Measurements from ENCODE around the gene TRIOBP.
A peak's percentile ranks its signal among the peaks of the same experiment; 100 is the strongest.
"Not testable (repeated sequence)": the region's sequence is repeated elsewhere in the genome, so short reads cannot be mapped to it uniquely, and the experiment has no call there.

Gene TRIOBP, protein sequence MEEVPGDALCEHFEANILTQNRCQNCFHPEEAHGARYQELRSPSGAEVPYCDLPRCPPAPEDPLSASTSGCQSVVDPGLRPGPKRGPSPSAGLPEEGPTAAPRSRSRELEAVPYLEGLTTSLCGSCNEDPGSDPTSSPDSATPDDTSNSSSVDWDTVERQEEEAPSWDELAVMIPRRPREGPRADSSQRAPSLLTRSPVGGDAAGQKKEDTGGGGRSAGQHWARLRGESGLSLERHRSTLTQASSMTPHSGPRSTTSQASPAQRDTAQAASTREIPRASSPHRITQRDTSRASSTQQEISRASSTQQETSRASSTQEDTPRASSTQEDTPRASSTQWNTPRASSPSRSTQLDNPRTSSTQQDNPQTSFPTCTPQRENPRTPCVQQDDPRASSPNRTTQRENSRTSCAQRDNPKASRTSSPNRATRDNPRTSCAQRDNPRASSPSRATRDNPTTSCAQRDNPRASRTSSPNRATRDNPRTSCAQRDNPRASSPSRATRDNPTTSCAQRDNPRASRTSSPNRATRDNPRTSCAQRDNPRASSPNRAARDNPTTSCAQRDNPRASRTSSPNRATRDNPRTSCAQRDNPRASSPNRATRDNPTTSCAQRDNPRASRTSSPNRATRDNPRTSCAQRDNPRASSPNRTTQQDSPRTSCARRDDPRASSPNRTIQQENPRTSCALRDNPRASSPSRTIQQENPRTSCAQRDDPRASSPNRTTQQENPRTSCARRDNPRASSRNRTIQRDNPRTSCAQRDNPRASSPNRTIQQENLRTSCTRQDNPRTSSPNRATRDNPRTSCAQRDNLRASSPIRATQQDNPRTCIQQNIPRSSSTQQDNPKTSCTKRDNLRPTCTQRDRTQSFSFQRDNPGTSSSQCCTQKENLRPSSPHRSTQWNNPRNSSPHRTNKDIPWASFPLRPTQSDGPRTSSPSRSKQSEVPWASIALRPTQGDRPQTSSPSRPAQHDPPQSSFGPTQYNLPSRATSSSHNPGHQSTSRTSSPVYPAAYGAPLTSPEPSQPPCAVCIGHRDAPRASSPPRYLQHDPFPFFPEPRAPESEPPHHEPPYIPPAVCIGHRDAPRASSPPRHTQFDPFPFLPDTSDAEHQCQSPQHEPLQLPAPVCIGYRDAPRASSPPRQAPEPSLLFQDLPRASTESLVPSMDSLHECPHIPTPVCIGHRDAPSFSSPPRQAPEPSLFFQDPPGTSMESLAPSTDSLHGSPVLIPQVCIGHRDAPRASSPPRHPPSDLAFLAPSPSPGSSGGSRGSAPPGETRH (N-terminal part only)

DNA sequence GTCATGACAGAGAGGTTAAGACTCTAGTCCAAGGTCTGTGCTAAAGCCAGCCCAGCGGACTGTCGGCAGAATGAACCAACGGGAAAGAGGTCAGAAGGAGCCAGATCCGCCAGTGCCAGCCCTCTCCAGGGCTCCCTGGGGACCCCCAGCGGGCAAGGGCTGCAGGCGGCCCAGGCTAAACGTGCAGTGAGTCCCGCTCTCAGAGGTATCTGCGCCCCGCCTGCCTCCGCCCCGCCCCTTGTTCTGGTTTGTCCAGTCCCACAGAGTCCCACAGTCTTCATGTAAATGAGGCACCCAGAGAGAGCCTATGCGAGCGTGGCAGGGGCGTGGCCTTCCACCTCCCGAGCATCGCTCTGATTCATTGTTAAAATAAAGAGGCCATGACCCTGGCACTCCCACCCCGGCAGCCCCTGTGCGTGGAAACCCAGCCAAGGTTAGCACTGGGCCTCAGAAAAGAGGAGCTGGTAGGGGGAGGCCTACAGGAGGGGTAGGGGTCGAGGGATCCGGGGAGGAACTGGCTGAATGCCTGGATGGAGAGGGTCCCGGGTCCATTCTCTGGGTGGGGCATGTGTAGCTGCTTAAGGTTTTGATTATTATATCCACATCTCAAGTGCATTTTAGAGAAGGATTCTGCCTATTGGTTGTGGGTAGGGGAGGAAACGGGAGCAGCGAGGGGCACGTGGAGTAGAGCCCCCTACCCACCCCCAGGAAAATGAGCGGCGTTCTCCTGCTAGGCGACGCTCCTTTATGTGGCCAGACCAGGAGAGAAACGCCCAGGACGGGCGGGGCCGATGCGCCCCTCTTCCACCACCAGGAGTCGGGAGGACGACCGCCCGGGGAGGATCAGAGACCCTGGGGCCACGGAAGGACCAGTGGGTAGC, at the start of gene TRIOBP:
TSS of gene TRIOBP (plus strand) at position 392 of the 881 bp plus-strand sequence. CDS start 4,318 bp downstream, outside the sequence.
- peak; percentile 65 for DNase-seq (ENCODE audit: low read depth)

- no peak for DNase-seq (ENCODE audit: low read depth)
Observed at GRCh38 chr22:37647317-37647716, 49.5 kb upstream of the TRIOBP start.

DNA sequence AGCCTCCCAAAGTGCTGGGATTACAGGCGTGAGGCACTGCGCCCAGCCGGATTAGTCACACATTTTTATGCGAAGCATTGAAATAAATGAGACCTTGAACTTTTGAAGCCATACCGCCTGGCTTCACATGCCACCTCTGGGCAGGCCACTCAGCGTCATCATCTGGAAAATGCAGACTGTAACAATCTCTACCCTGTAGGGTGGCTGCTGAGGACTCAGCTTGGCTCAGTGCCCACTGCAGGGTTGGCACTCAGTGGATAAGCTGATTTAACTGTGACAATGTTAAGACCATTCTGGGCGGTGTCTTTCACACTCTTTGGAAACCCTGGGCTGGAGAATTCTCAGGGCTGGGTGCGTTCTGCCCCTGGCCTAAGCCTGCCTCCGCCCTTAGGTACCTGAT, 48.9 kb upstream of the TRIOBP start:
- DNase-seq (ENCODE audit: low read depth) = no peak

- no peak for DNase-seq (ENCODE audit: low read depth)
Observed at GRCh38 chr22:37650463-37651136, 46.2 kb upstream of the TRIOBP start.

- DNase-seq (ENCODE audit: low read depth) = no peak
Observed at GRCh38 chr22:37654563-37655251, 42.1 kb upstream of the TRIOBP start.

- DNase-seq (ENCODE audit: low read depth) = no peak
Observed at GRCh38 chr22:37655252-37655563, 41.6 kb upstream of the TRIOBP start.

DNA sequence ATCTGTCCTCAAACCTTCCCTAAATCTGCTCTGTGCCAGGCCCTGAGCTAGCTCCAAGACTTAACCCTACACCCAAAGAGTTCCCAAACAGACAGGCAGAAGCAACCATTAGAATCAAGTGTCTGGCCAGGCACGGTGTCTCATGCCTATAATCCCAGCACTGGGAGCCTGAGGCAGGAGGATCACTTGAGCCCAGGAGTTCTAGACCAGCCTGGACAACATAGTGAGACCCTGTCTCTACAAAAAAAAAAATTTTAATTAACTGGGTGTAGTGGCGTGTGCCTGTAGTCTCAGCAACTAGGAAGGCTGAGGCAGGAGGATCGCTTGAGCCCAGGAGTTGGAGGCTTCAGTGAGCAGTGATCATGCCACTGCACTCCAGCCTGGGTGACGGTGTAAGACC, 40.3 kb upstream of the TRIOBP start:
- DNase-seq (ENCODE audit: low read depth) = not testable (repeated sequence)

- DNase-seq (ENCODE audit: low read depth) = no peak
Observed at GRCh38 chr22:37657590-37658132, 39.2 kb upstream of the TRIOBP start.

DNA sequence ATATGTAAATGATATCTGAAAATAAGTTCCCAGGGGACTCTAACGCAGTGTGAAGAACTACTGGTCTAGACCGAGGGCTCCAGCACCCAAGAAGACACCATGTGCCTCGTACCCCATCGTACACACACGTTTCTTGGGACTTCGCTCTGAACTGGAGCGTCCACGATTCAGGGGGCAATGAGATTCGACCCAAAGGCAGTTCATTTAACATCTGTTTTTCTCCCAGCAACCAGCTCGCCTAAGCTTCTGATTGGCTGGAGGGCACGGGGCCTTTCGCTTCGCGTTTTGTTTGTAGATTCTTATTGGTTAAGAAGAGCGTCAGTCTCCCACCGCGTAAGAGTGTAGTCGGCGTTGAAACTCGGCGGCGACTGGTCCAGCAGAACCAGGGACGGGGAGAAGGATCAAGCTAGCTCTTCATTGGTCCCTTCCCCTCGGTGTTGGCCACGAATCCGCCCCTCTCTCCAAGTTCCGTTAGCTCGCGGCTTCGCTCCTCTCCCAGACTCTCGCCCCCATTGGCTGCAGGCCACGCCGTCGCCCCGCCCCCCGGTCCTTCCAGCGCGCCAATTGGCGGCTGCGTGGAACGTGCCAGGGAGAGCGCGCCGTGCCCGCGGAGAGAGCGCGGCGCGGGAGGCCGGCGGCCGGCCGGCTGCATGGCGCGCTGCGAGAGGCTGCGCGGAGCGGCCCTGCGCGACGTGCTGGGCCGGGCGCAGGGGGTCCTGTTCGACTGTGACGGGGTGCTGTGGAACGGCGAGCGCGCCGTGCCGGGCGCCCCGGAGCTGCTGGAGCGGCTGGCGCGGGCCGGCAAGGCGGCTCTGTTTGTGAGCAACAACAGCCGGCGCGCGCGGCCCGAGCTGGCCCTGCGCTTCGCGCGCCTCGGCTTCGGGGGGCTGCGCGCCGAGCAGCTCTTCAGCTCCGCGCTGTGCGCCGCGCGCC, 38.4 kb upstream of the TRIOBP start, which contains the start of gene PDXP:
TSS of gene PDXP (plus strand) at position 591 of the 933 bp plus-strand sequence. CDS start at position 651, 60 bp downstream.
- DNase-seq (ENCODE audit: low read depth) = peak; percentile 97

DNA sequence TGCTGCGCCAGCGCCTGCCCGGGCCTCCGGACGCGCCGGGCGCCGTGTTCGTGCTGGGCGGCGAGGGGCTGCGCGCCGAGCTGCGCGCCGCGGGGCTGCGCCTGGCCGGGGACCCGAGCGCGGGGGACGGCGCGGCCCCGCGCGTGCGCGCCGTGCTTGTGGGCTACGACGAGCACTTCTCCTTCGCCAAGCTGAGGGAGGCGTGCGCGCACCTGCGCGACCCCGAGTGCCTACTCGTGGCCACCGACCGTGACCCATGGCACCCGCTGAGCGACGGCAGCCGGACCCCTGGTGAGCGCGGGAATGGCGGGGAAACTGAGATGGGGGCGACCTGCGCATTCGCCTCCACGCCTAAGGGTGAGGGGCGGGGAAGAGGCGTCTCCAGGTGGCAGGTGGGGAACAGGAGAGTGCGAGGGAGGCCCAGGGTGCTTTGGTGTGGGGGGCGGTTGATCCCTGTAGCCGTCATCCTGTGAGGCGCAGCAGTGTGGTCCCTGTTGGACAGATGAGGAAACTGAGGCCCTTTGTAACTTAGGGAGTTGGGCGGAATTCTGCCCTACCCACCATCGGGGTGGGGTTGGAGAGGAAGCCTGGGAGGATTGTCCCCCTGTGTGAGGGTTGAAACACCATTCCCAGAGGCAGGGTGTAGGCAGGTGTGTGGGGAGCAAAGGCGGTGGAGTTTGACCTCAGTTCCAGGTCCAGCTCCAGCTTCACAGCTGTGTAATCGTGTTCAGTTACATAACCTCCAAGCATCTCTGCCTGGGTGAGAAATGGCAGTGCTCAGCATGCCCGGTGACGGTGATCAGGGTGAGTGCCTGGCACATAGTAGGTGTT, 37.6 kb upstream of the TRIOBP start:
- no peak for DNase-seq (ENCODE audit: low read depth)

DNA sequence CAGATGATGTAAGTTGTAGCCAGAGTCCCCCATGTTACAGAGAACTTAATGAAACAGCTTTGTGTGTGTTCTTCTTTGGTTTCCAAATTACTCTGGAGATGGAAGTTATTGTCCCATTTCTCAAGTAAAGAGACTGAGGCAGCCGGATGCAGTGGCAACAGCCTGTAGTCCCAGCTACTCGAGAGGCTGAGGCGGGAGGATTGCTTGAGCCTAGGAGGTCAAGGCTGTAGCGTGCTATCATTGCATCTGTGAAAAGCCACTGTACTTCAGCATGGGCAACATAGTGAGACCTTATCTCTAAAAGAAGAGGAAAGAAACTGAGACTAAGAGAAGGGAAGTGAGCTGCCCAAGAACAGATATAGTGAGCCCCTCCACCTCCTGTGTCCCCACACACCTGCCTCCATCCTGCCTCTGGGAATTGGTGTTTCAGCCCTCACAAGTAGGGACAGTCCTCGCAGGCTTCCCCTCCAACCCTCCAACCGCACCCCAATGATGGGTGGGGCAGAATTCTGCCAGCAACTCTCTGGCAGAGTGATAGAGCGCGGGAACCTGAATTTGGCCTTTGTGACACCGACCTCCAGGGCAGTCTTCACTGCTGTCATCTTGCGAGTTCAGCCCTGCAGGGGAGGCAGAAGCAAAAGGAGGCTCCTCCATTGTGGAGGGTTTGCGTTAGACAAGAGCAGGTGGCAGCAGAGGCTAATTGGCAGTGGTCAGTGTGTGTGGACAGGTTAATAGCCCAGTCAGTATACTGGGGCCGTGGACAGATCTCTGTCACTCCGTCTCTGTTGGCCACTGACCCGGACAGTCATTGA, 36.7 kb upstream of the TRIOBP start:
- DNase-seq (ENCODE audit: low read depth) = no peak

DNA sequence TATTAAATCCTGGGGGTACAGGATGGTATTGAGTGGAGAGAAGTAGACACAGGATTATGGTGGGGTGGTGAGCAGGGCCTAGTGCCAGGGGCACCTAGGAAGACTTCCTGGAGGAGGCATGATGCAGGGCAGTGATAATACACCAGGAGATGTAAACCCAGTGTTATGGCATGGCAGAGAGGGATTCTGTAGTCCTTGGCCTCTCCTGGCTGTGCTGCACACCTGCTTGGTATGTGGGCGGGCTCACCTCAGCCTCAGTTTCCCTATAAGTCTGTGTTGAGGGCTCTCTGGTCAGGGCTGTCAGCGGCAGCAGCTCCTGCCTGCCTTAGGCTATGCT, 36.2 kb upstream of the TRIOBP start:
- DNase-seq (ENCODE audit: low read depth) = no peak

DNA sequence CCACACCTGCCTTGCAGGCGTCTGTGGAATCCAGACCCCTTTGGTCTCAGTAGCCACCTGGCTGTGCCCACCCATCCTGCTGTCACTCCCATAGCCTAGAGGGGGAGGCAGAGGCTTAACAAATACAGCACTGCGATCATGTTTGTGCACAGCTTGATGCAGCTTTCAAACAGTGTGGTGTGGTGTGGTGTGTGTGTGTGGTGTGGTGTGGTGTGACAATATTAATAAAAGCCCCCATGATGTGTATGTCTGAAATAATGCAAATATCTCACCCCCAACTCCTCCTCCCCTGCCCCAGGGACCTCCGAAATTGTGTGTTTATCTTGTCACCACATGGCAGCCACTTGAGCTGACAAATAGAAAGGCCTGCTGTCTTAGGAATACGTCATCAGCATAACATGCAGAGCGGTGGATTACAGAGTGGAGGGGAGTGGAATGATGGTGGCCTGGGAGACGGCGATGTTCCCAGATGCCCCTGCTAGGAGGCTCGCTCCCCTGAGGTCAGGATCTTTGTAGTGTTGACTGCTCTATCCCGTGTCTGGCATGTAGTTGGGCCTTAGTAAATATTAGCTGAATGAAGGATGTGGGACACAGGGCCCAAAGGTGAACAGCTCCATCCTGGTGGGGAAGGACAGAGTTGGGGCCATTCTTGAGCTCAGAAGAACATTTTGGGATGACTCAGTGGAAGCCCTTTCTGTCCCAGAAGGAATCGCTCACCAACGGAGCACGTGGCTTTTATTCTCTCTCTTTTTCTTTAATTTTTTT, 35.5 kb upstream of the TRIOBP start:
- DNase-seq (ENCODE audit: low read depth) = no peak

DNA sequence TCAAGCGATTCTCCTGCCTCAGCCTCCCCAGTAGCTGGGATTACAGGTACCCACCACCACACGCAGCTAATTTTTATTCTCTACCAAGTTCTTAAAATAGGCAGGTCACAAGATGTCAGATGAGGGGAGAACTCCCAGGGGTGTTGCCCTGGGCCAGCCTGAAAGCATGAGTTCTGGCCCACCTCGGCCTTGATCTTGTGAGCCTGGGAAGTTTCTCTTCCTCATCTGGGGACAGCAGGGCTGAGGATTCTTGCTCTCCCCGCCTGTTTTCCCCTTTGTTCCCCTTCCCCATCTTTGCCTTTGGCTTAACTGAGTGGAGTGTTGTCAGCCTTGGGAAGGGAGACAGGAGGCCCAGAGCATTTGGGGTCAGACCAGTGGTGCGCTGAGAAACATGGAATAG, 34.8 kb upstream of the TRIOBP start:
- no peak for DNase-seq (ENCODE audit: low read depth)

DNA sequence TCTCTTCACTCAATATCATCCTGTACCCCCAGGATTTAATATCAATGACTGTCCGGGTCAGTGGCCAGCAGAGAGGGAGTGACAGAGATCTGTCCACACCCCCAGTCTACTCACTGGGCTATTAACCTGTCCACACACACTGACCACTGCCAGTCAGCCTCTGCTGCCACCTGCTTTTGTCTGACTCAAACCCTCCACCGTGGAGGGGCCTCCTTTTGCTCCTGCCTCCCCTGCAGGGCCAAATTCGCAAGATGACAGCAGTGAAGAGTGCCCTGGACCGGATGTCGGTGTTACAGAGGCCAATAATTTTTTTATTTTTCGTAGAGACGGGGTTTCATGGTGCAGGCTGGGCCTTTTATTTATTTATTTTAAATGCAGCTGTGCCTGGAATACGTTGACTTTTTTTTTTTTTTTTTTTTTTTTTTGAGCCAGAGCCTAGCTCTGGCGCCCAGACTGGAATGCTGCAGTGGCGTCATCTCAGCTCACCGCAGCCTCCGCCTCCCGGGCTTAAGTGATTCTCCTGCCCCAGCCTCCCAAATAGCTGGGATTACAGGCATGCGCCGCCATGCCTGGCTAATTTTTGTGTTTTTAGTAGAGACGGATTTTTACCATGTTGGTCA, 33.2 kb upstream of the TRIOBP start:
- DNase-seq (ENCODE audit: low read depth) = no peak
